GM12878 (cell line): ENCODE data around the gene SCAANT1. TPM values are rescaled to one million over a fixed set of nuclear protein-coding genes. Genes with fewer than 3 reads are reported as not detected.

Experiments
- ATAC-seq: fragments of 200-7000 bp; cut with Tn5 transposase; 3 replicates; pipeline ENCODE4 v1.9.1; 2020; ENCODE audit warnings: mild to moderate bottlenecking, moderate library complexity
- BruUV-seq: library from RNA; stranded (reverse); fragments of 400-500 nt; replicated peaks from 2 replicates; lab custom pipeline; 2021; lab: Mats Ljungman, UMichigan
- CTCF ChIA-PET: fragments of 300-600 bp; sonication (Branson Sonifier 250); formaldehyde crosslinking; extraction: SDS; loops from one replicate; lab custom pipeline; 2021; ENCODE audit warnings: inconsistent platforms; lab: Yijun Ruan, JAX
- POLR2A ChIA-PET: fragments of 350-600 bp; formaldehyde crosslinking; extraction: SDS; loops from one replicate; lab custom pipeline; 2021; ENCODE audit warnings: inconsistent platforms; lab: Charles Lee
- RAD21 ChIA-PET: fragments of 300-600 bp; sonication (Branson Sonifier 250); formaldehyde crosslinking; loops from one replicate; lab custom pipeline; 2023; ENCODE audit warnings: antibody characterized with exemption; ENCODE audit not compliant: unreplicated experiment; lab: Charles Lee
- SMC1A ChIA-PET: fragments of 300-600 bp; sonication (Branson Sonifier 250); formaldehyde crosslinking; loops from one replicate; lab custom pipeline; 2023; ENCODE audit not compliant: unreplicated experiment, uncharacterized antibody; lab: Charles Lee
- DNase-seq: peaks from one replicate; pipeline ENCODE4 v3.0.0-alpha.2; 2011; ENCODE audit warnings: low read depth, low spot score
- FAIRE-seq: peaks from 3 replicates; lab custom pipeline; 2011; peaks lifted over from hg19 to GRCh38; lab: Jason Lieb, UNC
- H2AFZ ChIP-seq: 2 replicates; pipeline ENCODE4 v1.6.0; 2011; ENCODE audit warnings: low read depth, low read length, control low read depth; ENCODE audit not compliant: control insufficient read depth
- H3K27ac ChIP-seq: 2 replicates; pipeline ENCODE4 v1.5.1; 2011; ENCODE audit warnings: control low read depth; ENCODE audit not compliant: control insufficient read depth, insufficient read depth
- H3K27me3 ChIP-seq, 2 experiments: replicated peaks in 1 of 2; 2 replicates each; pipeline versions ENCODE4 v1.6.0 to v1.6.1; 2011; ENCODE audit warnings: low read length in 1 of 2; ENCODE audit not compliant: control insufficient read depth in 2 of 2, insufficient read depth in 2 of 2
- H3K36me3 ChIP-seq, 2 experiments: 2 replicates each; pipeline ENCODE4 v1.5.1; 2011; ENCODE audit warnings: low read length in 1 of 2; ENCODE audit not compliant: control insufficient read depth in 2 of 2, insufficient read depth in 2 of 2
- H3K4me1 ChIP-seq: 2 replicates; pipeline ENCODE4 v1.6.1; 2011; ENCODE audit warnings: mild to moderate bottlenecking, low read length, moderate library complexity, mixed read lengths; ENCODE audit not compliant: control insufficient read depth, insufficient read depth
- H3K4me2 ChIP-seq: 2 replicates; pipeline ENCODE4 v1.6.0; 2011; ENCODE audit warnings: control low read depth; ENCODE audit not compliant: control insufficient read depth, insufficient read depth
- H3K4me3 ChIP-seq: fragments of 200-600 bp; sonication (generic); 2 replicates; pipeline ENCODE4 v1.5.1; 2016
- H3K79me2 ChIP-seq: 2 replicates; pipeline ENCODE4 v1.6.0; 2011; ENCODE audit warnings: low read length; ENCODE audit not compliant: control insufficient read depth, insufficient read depth
- H3K9ac ChIP-seq: 2 replicates; pipeline ENCODE4 v1.8.0; 2011; ENCODE audit warnings: low read length, control low read depth, mixed read lengths; ENCODE audit not compliant: control insufficient read depth, insufficient read depth
- H3K9me3 ChIP-seq: replicated peaks from 3 replicates; pipeline ENCODE4 v1.5.1; 2011; ENCODE audit warnings: mild to moderate bottlenecking, low read length; ENCODE audit not compliant: control insufficient read depth, insufficient read depth
- H4K20me1 ChIP-seq: 2 replicates; pipeline ENCODE4 v1.6.0; 2011; ENCODE audit not compliant: control insufficient read depth, insufficient read depth
- CBFB ChIP-seq: IDR thresholded peaks from 2 replicates; pipeline ENCODE4 v1.6.1; 2016; ENCODE audit warnings: antibody characterized with exemption, low read depth
- CREB1 ChIP-seq: IDR thresholded peaks from 2 replicates; pipeline ENCODE4 v1.6.1; 2012; ENCODE audit warnings: low read depth, mild to moderate bottlenecking, inconsistent platforms
- IKZF2 ChIP-seq, 2 experiments: fragments of 450-650 bp; IDR thresholded peaks; 2 replicates each; pipeline ENCODE4 v1.6.1; 2017; ENCODE audit warnings: mild to moderate bottlenecking in 2 of 2, moderate library complexity in 2 of 2
- JUNB ChIP-seq: IDR thresholded peaks from 2 replicates; pipeline ENCODE4 v1.6.1; 2016; ENCODE audit warnings: antibody characterized with exemption, mild to moderate bottlenecking
- MTA2 ChIP-seq: fragments of 450-650 bp; IDR thresholded peaks from 2 replicates; pipeline ENCODE4 v1.6.1; 2016; ENCODE audit warnings: low read depth, mild to moderate bottlenecking, moderate library complexity
- MYB ChIP-seq: fragments of 150-350 bp; IDR thresholded peaks from 2 replicates; pipeline ENCODE4 v1.6.1; 2014; ENCODE audit warnings: mild to moderate bottlenecking, low read depth, low read length, borderline replicate concordance
- NFXL1 ChIP-seq: fragments of 450-650 bp; IDR thresholded peaks from 2 replicates; pipeline ENCODE4 v1.6.1; 2017; ENCODE audit warnings: antibody characterized with exemption, mild to moderate bottlenecking, borderline replicate concordance
- PKNOX1 ChIP-seq: fragments of 450-650 bp; IDR thresholded peaks from 2 replicates; pipeline ENCODE4 v1.6.1; 2016; ENCODE audit warnings: mild to moderate bottlenecking
- SMC3 ChIP-seq: IDR thresholded peaks from 2 replicates; pipeline ENCODE4 v1.6.1; 2011; ENCODE audit warnings: low read length, improper control_type of control experiment, borderline replicate concordance
- WRNIP1 ChIP-seq: IDR thresholded peaks from 2 replicates; pipeline ENCODE4 v1.6.1; 2011; ENCODE audit warnings: low read depth, low read length, improper control_type of control experiment, borderline replicate concordance
- ZNF274 ChIP-seq: IDR thresholded peaks from one replicate; pipeline ENCODE4 v1.8.0; 2011; ENCODE audit not compliant: insufficient read length, insufficient read depth
- WGBS: methylation state at CpG from one replicate; pipeline ENCODE4 v1.1.6; 2016; ENCODE audit warnings: low lambda C conversion rate; ENCODE audit not compliant: insufficient replicate concordance, insufficient coverage; ENCODE audit errors: missing lambda C conversion rate; 5-methylcytosine and 5-hydroxymethylcytosine counted together
- in situ Hi-C: fragments of 300-500 bp; cut with MboI; formaldehyde crosslinking; loops from 9 replicates; pipeline ENCODE4 v1.14.3; 2018; ENCODE audit warnings: mixed read lengths
- intact Hi-C: fragments of 100-400 bp; cut with micrococcal nuclease; formaldehyde crosslinking; loops from one replicate; pipeline ENCODE4 v1.14.2; 2022; ENCODE audit not compliant: unreplicated experiment
- polyA plus RNA-seq, 11 experiments: library from polyadenylated mRNA; depleted of rRNA in 4 of 11; unstranded in 6 of 11; stranded (reverse) in 5 of 11; fragments of >200 nt; fragmentation: Nextera tagmentation in 4 of 11; fragmentation: Illumina TruSeq in 1 of 11; extraction: Ambion mirVana in 4 of 11; extraction: Trizol in 1 of 11; gene quantifications; 1 replicate in 1 of 11; 2 replicates in 10 of 11; pipeline versions ENCODE4 v1.2.1 to v1.2.3, GENCODE V29; 2011 to 2016; ENCODE audit warnings: inconsistent platforms in 2 of 11, missing spikeins in 2 of 11, low read depth in 1 of 11
- small RNA-seq: library from RNA; depleted of rRNA; stranded (forward); fragments of <200 nt; gene quantifications from one replicate; pipeline ENCODE3, GENCODE V24; 2014
- total RNA-seq, 4 experiments: library from RNA; depleted of rRNA in 3 of 4; stranded (reverse); fragments of >200 nt in 3 of 4; fragmentation: Illumina TruSeq in 1 of 4; extraction: Trizol in 1 of 4; gene quantifications; 2 replicates each; pipeline versions ENCODE4 v1.2.1 to v1.2.3, GENCODE V29; 2013 to 2021

The SCAANT1 gene
- total and polyA plus RNA-seq, 10 of the 15 experiments (the other 5 are each of a cell fraction or from before 2014, with no cell fraction given) = 0.60 to 1.7 (median 0.95) TPM; not detected in 6

DNA sequence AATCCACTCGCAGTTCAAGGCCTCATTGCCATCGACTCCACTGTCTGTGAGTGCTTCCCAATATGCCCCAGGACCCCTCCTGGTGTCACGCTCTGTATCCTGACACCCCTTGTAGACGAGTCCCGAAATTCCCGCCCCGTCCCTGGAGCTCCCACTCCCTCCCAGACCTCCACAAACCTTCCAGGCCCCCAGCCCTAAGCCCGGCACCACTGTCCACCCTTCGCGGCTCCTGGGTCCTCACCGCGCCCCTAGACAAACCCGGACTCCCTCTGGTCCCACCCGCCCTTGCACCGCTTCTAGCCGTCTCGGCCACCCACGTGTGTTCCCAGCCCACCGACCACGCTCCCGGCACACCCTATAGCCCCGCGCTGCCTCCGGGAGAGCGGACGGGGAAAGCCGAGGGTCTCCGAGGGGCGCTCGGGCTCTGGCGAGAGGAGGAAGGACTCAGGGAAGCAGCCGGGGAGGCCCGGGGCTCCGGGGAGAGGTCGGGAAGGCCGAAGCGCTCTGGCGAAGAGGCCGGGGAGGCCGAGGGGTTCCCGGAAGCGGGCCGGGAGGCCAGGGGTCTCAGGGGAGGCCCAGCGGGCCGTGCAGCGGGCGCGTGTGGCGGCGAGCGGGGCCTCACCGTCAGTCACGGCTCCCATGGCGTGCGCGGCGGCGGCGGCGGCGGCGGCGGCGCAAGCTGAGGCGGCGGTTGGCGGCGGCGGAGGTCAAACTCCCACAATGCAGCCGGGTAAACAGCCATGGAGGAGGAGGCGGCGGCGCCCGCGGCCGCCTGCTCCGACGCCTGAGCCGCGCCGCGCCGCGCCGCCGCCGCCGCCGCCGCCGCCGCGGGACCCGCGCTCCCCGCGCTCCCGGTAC is 48.8 kb downstream of the SCAANT1 start, which contains the start of the genes ATXN7 and THOC7 (continued):
- TF ChIP-seq MYB = no peak
- TF ChIP-seq IKZF2 (IDR thresholded peaks at IDR 0.05) = 0 out of 4 replicates have a peak, but pooled peaks of 1 of the 2 experiments have one; percentile 14
- TF ChIP-seq JUNB = no peak
- no peak for TF ChIP-seq ZNF274
- TF ChIP-seq NFXL1 = peak; percentile 75
- no peak for TF ChIP-seq CREB1
- TF ChIP-seq WRNIP1 = no peak
- no peak for TF ChIP-seq SMC3
- TF ChIP-seq, all 136 proteins: peak for 23

- in situ Hi-C loops = no loop called here
- H3K9ac ChIP-seq = peak overlapping the region; percentile 95
- CTCF ChIA-PET = no interaction called here
- peaks cover 73% of the 10 kb centered on the region for H3K79me2 ChIP-seq
- H3K27me3 ChIP-seq = no peaks in the 10 kb centered on the region
- FAIRE-seq (no peak), DNase-seq (no peak), ATAC-seq (peak; percentile 35)
- no TSS peak for BruUV-seq
- intact Hi-C loops = no loop called here
- POLR2A ChIA-PET = interaction anchor here (0.6 kb wide), 1 partner anchor 1847 kb away, joined by 3 read pairs; no protein-coding TSS in a partner anchor
- TF ChIP-seq PKNOX1 (peak; percentile 36; the same call in 1 of the 2 replicates), IKZF2 (IDR thresholded peaks at IDR 0.05) (0 out of 4 replicates have a peak, but pooled peaks of 1 of the 2 experiments have one; percentile 27), MTA2 (no peak), CBFB (no peak)
- 11% methylated on average over 5 of the region's 5 CpGs for WGBS
- H3K9me3 ChIP-seq = no peaks in the 10 kb centered on the region
- peak overlapping the region; percentile 84 for H2AFZ ChIP-seq
- no peaks in the 10 kb centered on the region for H4K20me1 ChIP-seq
- no peaks in the 10 kb centered on the region for H3K36me3 ChIP-seq
- H3K4me2 ChIP-seq = peak overlapping the region; percentile 79
- H3K4me1 ChIP-seq = peaks cover 7% of the 10 kb centered on the region; the same call in 1 of the 2 replicates
- peak overlapping the region; percentile 94 for H3K27ac ChIP-seq
- RAD21 ChIA-PET = no interaction called here
- peak overlapping the region; percentile 100 for H3K4me3 ChIP-seq
- SMC1A ChIA-PET = interaction anchor here (0.6 kb wide), 1 partner anchor 853 kb away, joined by 3 read pairs; no protein-coding TSS in a partner anchor
Measured at GRCh38 chr3:63862804-63863149, 49.4 kb downstream of the SCAANT1 start.

Small RNA genes within 50 kb of the gene (small RNA-seq; reads per million reads assigned to genes)
- gene SCAANT1 = not detected

Other genes starting within 250 kb of the SCAANT1 start
- not detected in 2 replicates for gene C3orf49, start 93.1 kb downstream of the SCAANT1 start, total RNA-seq (2014; rRNA removed)
- gene C3orf49, start 93.1 kb downstream of the SCAANT1 start, total RNA-seq (2014; rRNA removed; fragmentation: Illumina TruSeq; extraction: Trizol) = not detected in 2 replicates
- gene C3orf49, start 93.1 kb downstream of the SCAANT1 start, total RNA-seq (2021) = not detected in 2 replicates
- gene C3orf49, start 93.1 kb downstream of the SCAANT1 start, polyA plus RNA-seq (2011; rRNA removed) = not detected in 2 replicates
- not detected in 2 replicates for gene C3orf49, start 93.1 kb downstream of the SCAANT1 start, polyA plus RNA-seq (2014; fragmentation: Illumina TruSeq; extraction: Trizol)
- gene C3orf49, start 93.1 kb downstream of the SCAANT1 start, polyA plus RNA-seq (2014; fragmentation: Nextera tagmentation; extraction: Ambion mirVana) = not detected
- gene C3orf49, start 93.1 kb downstream of the SCAANT1 start, polyA plus RNA-seq (2014; rRNA removed) = not detected in 2 replicates
- under 1 TPM in 1 of 2 experiments, not detected in 1; 0.21 TPM for gene C3orf49, start 93.1 kb downstream of the SCAANT1 start, polyA plus RNA-seq (2016; fragmentation: Nextera tagmentation; extraction: Ambion mirVana)
- 61.7 and 73.8 TPM in 2 replicates for gene THOC7, start 48.6 kb downstream of the SCAANT1 start, total RNA-seq (2014; rRNA removed)
- 129 and 138 TPM in 2 replicates for gene THOC7, start 48.6 kb downstream of the SCAANT1 start, total RNA-seq (2014; rRNA removed; fragmentation: Illumina TruSeq; extraction: Trizol)
- 100 and 101 TPM in 2 replicates for gene THOC7, start 48.6 kb downstream of the SCAANT1 start, total RNA-seq (2021)
- 81.0 and 147 TPM in 2 replicates for gene THOC7, start 48.6 kb downstream of the SCAANT1 start, polyA plus RNA-seq (2011; rRNA removed)
- gene THOC7, start 48.6 kb downstream of the SCAANT1 start, polyA plus RNA-seq (2014; fragmentation: Illumina TruSeq; extraction: Trizol) = 167 and 206 TPM in 2 replicates
- 100 to 1,000 TPM; 227 to 269 TPM for gene THOC7, start 48.6 kb downstream of the SCAANT1 start, polyA plus RNA-seq (2014; fragmentation: Nextera tagmentation; extraction: Ambion mirVana)
- gene THOC7, start 48.6 kb downstream of the SCAANT1 start, polyA plus RNA-seq (2014; rRNA removed) = 97.9 and 108 TPM in 2 replicates
- 100 to 1,000 TPM; 146 to 157 TPM for gene THOC7, start 48.6 kb downstream of the SCAANT1 start, polyA plus RNA-seq (2016; fragmentation: Nextera tagmentation; extraction: Ambion mirVana)
- gene ATXN7, start 48.5 kb downstream of the SCAANT1 start, total RNA-seq (2014; rRNA removed) = 8.5 and 13.7 TPM in 2 replicates
- gene ATXN7, start 48.5 kb downstream of the SCAANT1 start, total RNA-seq (2014; rRNA removed; fragmentation: Illumina TruSeq; extraction: Trizol) = 16.1 and 18.1 TPM in 2 replicates
- 16.7 and 24.6 TPM in 2 replicates for gene ATXN7, start 48.5 kb downstream of the SCAANT1 start, total RNA-seq (2021)
- 14.2 and 21.2 TPM in 2 replicates for gene ATXN7, start 48.5 kb downstream of the SCAANT1 start, polyA plus RNA-seq (2011; rRNA removed)
- 17.7 and 22.3 TPM in 2 replicates for gene ATXN7, start 48.5 kb downstream of the SCAANT1 start, polyA plus RNA-seq (2014; fragmentation: Illumina TruSeq; extraction: Trizol)
- gene ATXN7, start 48.5 kb downstream of the SCAANT1 start, polyA plus RNA-seq (2014; fragmentation: Nextera tagmentation; extraction: Ambion mirVana) = 1 to 10 TPM; 1.5 to 3.2 TPM
- gene ATXN7, start 48.5 kb downstream of the SCAANT1 start, polyA plus RNA-seq (2014; rRNA removed) = 6.3 and 8.5 TPM in 2 replicates
- gene ATXN7, start 48.5 kb downstream of the SCAANT1 start, polyA plus RNA-seq (2016; fragmentation: Nextera tagmentation; extraction: Ambion mirVana) = 1 to 10 TPM in 1 of 2 experiments, under 1 TPM in 1; 0.83 to 1.2 TPM
- 107 and 108 TPM in 2 replicates for gene PSMD6, start 111.1 kb upstream of the SCAANT1 start, total RNA-seq (2014; rRNA removed)
- 112 and 123 TPM in 2 replicates for gene PSMD6, start 111.1 kb upstream of the SCAANT1 start, total RNA-seq (2014; rRNA removed; fragmentation: Illumina TruSeq; extraction: Trizol)
- gene PSMD6, start 111.1 kb upstream of the SCAANT1 start, total RNA-seq (2021) = 89.4 and 91.5 TPM in 2 replicates
- gene PSMD6, start 111.1 kb upstream of the SCAANT1 start, polyA plus RNA-seq (2011; rRNA removed) = 68.7 and 79.2 TPM in 2 replicates
- 106 and 119 TPM in 2 replicates for gene PSMD6, start 111.1 kb upstream of the SCAANT1 start, polyA plus RNA-seq (2014; fragmentation: Illumina TruSeq; extraction: Trizol)
- gene PSMD6, start 111.1 kb upstream of the SCAANT1 start, polyA plus RNA-seq (2014; fragmentation: Nextera tagmentation; extraction: Ambion mirVana) = 100 to 1,000 TPM in 1 of 2 experiments, 10 to 100 TPM in 1; 84.3 to 124 TPM
- gene PSMD6, start 111.1 kb upstream of the SCAANT1 start, polyA plus RNA-seq (2014; rRNA removed) = 101 and 105 TPM in 2 replicates
- 100 to 1,000 TPM; 196 to 199 TPM for gene PSMD6, start 111.1 kb upstream of the SCAANT1 start, polyA plus RNA-seq (2016; fragmentation: Nextera tagmentation; extraction: Ambion mirVana)